Tibial nerve (tissue), 4 donors: Measurements from ENCODE around the gene CTNNA2.

Source experiments
- EP300 ChIP-seq, 2 donors: sonication (generic); formaldehyde crosslinking; IDR thresholded peaks; one replicate each; pipeline ENCODE4 v1.6.1; 2017; ENCODE audit warnings: antibody characterized with exemption in 2 of 2, mild to moderate bottlenecking in 1 of 2
- POLR2A ChIP-seq, 2 donors: fragments of 450-650 bp; IDR thresholded peaks; one replicate each; pipeline ENCODE4 v1.6.1; 2017; ENCODE audit warnings: antibody characterized with exemption in 2 of 2, mild to moderate bottlenecking in 2 of 2, moderate library complexity in 2 of 2
- TF ChIP-seq, protein P1 (sequence below), 5 experiments: fragments of 200-600 bp in 3 of 5; fragments of 450-650 bp in 2 of 5; sonication (generic) in 3 of 5; IDR thresholded peaks; one replicate each; pipeline ENCODE4 v1.5.1; 2016 to 2019; ENCODE audit warnings: antibody characterized with exemption in 5 of 5, mild to moderate bottlenecking in 3 of 5, moderate library complexity in 2 of 5

DNA sequence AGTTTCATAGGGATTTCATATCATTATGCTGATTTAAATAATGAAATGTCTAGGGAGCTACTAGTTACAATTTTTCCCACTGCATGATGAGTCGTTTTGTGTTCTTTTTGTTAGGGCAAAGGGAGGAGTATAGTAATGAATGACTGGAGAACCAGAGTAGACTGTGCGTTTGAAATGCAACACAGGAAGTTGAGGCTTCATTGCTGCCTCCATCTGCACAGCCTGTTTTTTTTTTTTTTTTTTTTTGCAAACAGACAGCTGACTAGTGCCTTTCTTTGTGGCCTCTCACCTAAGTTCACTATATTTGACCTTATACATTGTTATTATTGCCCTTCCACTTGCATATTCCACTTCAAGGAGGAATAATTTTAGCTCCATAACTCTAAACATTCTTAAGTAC, 1078.4 kb downstream of the CTNNA2 start:
- TF ChIP-seq, protein P1, sequence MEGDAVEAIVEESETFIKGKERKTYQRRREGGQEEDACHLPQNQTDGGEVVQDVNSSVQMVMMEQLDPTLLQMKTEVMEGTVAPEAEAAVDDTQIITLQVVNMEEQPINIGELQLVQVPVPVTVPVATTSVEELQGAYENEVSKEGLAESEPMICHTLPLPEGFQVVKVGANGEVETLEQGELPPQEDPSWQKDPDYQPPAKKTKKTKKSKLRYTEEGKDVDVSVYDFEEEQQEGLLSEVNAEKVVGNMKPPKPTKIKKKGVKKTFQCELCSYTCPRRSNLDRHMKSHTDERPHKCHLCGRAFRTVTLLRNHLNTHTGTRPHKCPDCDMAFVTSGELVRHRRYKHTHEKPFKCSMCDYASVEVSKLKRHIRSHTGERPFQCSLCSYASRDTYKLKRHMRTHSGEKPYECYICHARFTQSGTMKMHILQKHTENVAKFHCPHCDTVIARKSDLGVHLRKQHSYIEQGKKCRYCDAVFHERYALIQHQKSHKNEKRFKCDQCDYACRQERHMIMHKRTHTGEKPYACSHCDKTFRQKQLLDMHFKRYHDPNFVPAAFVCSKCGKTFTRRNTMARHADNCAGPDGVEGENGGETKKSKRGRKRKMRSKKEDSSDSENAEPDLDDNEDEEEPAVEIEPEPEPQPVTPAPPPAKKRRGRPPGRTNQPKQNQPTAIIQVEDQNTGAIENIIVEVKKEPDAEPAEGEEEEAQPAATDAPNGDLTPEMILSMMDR (IDR thresholded peaks at IDR 0.05): no peak
- no peak for TF ChIP-seq POLR2A (IDR thresholded peaks at IDR 0.05)
- TF ChIP-seq EP300 (IDR thresholded peaks at IDR 0.05): no peak
